ENCODE results near the gene KRT9. TPM values are rescaled to one million over a fixed set of nuclear protein-coding genes. Genes with fewer than 3 reads are reported as not detected.
A peak's percentile ranks its signal among the peaks of the same experiment; 100 is the strongest.
"Not testable (repeated sequence)": the region's sequence is repeated elsewhere in the genome, so short reads cannot be mapped to it uniquely, and the experiment has no call there.

The KRT9 gene
- total RNA-seq, 1 experiment from 2014 or later = not detected

GRCh38 chr17:41579484-41580243, 7.8 kb upstream of the KRT9 start:
- peak; percentile 94 for DNase-seq (ENCODE audit: low spot score)

DNA sequence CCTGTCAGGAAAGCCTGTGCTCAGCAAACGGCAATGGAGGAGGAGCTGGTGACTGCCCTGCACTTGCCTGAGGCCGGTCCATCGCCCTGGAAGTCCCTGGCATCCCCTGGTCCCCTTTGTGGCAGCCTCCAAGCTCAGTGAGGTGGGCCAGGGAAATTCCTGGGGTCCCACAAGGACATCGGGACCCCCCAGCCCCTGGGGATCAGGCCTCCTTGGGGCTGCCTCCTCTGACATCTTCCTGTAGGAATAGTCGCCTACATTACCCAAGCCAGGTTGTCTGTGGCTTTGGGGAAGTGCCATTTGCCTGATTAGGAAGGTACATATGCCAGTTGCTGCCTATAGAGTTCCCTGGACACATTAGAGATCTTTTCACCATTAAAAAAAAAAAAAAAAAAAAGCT, 7.1 kb upstream of the KRT9 start:
- DNase-seq (ENCODE audit: low spot score) = no peak

DNA sequence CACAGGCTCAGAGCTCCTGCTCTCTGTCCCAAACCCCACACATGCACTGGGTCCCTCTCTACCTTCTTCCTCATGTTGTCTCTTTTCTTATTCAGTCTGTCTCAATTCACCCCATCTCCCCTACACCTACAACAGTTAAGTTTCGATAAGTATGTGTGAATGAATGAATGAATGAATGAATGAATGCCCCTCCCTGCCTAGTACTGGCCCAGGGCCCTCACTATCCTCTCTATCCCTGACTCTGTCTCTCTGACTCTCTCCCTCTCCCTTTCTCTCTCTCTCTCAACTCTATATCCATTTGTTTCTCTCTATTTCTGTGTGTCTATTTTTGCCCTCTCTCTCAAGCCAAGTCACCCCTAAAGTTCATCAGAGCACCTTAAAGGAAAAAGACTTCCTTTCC, 6.7 kb upstream of the KRT9 start:
- DNase-seq (ENCODE audit: low spot score) = no peak

GRCh38 chr17:41576740-41577139, 4.9 kb upstream of the KRT9 start:
- not testable (repeated sequence) for DNase-seq (ENCODE audit: low spot score)

DNA sequence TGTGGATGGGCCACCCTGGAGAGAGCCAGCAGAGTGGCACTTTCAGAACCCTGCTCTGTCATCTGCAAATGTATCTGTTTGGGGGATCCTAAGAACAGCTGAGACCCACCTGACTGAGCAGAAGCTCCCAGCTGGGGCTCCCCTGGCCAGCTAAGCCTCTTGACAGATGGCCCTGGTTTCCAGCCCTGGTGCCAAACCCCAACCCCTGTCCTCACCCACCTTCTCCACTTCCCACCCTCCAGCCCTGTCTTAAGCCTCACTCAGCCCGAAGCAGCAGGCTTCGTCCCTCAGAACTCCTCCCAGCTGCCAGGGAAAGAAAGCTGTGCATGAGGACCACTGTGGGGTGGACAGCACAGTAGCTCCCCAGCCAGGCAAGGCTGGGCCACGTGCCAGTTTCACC, 3.5 kb upstream of the KRT9 start:
- DNase-seq (ENCODE audit: low spot score) = no peak

DNA sequence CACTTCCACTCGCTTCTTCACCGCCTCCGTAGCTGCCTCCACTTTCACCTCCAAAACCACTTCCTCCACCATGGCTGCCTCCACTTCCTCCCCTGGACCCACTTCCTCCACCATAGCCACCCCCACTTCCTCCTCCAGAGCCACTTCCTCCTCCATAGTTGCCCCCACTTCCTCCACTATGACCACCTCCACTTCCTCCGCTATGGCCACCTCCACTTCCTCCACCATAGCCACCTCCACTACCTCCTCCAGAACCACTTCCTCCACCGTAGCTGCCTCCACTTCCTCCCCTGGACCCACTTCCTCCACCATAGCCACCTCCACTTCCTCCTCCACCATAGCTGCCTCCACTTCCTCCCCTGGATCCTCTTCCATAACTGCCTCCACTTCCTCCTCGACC, 4.5 kb downstream of the KRT9 start:
- DNase-seq (ENCODE audit: low spot score) = no peak

- DNase-seq (ENCODE audit: low spot score) = no peak
These were observed 6.5 kb downstream of the KRT9 start for GRCh38 chr17:41565338-41565737.

- DNase-seq (ENCODE audit: low spot score) = no peak
These were observed 8.2 kb downstream of the KRT9 start for GRCh38 chr17:41563607-41564170.

DNA sequence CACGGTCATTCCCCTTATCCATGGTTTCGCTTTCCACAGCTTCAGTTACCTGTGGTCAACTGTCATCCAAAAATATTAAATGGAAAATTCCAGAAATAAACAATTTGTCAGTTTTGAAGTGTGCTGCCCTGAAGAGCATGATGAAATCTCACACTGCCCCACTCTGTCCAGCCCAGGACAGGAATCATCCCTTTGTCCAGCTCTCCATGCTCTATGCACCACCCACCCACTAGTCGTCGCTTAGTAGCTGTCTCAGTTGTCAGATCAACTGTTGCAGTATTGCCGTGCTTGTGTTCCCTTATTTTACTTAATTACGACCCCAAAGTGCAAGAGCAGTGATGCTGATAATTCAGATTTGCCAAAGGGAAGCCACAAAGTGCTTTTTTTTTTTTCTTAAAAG, 10.3 kb downstream of the KRT9 start:
- DNase-seq (ENCODE audit: low spot score) = no peak

DNA sequence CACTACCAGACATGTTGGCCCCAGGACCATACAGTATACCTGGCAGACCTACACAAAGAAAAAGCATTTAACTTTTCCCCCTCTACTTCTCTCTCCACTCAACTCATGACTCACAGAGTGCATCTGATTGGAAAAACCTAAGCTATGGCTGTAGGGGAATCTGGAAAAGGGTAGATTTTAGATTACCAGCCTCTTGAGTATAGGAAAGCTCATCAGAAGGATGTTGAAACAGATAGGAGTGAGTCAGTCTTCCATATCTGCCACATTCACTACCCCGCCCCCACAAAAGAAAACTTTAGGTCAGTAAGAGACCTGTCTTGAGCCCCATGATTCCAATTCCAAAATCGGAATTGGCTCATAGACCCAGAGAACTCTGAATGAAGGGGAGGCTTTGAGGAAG, 12.3 kb downstream of the KRT9 start:
- no peak for DNase-seq (ENCODE audit: low spot score)

- DNase-seq (ENCODE audit: low spot score) = no peak
These were observed 14.9 kb downstream of the KRT9 start for GRCh38 chr17:41556931-41557330.

- no peak for DNase-seq (ENCODE audit: low spot score)
These were observed 15.6 kb downstream of the KRT9 start for GRCh38 chr17:41556306-41556705.

GRCh38 chr17:41555105-41555887, 16.6 kb downstream of the KRT9 start:
- DNase-seq (ENCODE audit: low spot score) = no peak

- no peak for DNase-seq (ENCODE audit: low spot score)
These were observed 17.7 kb downstream of the KRT9 start for GRCh38 chr17:41553987-41554680.

DNA sequence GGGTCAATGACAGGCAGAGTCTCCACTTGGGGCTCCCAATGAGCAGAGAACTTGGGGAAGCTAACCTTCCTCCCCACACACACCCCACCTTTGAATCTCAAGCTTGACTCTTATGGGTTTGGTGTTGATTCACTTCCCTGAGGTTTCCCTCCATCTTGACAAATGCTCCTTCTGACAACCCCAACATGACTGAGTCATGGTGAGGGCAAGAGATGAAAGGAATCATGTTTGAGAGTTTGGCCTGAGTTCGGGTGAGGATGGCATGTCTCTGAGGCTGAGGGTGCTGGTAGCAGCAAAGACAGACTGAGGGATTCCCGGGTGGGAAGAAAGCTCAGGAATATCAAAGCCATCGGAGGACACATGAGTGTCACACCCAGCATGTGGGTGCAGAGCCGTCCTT, 18.7 kb downstream of the KRT9 start:
- DNase-seq (ENCODE audit: low spot score) = peak; percentile 47

- DNase-seq (ENCODE audit: low spot score) = no peak
These were observed 19.4 kb downstream of the KRT9 start for GRCh38 chr17:41552455-41552854.

DNA sequence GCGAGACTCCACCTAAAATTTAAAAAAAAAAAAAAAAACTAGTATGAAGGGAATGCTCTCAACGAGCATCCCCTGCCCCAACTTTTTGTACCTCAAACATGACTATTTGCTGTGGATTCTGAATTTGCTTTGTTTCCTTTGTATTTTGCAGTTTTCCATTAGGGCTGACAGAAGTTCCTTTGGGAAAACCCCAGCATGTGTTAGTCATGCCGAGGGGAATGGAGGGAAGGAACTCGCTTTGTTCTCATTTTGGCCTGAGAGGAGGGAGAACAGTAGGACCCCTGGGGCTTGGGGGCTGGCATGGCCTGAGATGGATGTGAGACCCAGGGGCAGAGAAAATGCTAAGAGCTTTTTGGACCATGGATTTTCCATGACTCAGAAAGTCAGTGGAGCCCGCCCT, 20.5 kb downstream of the KRT9 start:
- DNase-seq (ENCODE audit: low spot score) = peak; percentile 28

DNA sequence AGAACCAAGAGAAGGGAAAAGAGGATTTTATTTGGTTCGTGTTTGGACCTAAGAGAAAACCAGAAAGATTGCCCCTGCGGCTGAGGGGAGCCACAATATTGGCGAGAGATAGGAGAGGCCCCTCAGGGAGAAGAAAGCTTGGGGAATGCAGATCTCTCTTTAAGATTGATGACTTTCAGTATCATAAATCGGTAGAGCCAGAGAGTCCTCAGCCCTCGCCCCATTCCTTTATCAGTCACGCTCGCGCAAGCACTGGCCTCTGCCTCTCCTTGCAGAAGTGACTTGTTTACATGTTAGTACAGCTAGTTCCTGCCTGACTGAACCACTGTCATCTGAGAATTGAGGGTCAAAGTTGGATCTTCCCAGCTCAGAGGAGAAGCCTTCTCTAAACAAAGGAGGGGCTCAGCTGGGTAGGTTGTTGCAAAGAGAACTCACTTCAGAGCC, 22.2 kb downstream of the KRT9 start:
- DNase-seq (ENCODE audit: low spot score) = no peak

DNA sequence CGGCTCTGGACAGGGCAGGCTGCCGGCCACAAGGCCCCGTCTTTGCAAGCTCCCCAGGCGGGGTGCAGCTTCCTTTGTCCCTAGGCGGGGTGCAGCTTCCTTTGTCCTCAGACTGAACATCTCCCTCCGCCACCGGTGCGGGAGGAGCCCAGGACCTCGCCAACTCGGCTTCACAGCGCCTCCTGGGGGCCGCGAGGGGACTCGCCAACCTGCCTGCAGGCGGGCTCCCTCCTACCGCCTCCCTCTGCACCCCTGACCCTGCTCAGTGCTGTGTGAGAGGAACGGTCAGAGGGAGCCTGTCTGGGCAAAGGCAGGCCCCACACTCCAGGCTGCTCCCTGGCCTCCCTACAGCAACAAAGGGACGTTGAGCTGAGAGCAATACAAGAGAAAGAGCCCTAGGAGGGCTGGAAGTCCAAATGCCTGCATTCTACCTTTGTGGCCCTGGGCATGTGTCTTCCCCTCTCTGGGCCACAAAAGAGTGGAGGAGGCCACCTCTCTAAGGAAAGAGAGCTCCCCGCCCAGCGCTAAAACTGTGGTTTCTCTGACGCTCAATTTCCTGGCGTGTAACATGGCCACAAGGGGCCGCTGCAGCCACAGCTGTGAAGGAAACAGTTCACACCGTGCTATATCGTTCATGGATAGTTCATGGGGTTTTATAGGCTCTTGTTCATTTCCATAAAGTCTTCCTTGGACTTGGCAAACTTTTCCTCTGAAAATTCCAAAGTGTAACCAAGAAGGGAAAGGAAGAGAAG, 22.8 kb downstream of the KRT9 start:
- peak; percentile 91 for DNase-seq (ENCODE audit: low spot score)

GRCh38 chr17:41547921-41548843, 23.7 kb downstream of the KRT9 start:
- DNase-seq (ENCODE audit: low spot score) = peak; percentile 99
